G401.6 (cell line): Measurements from ENCODE around the gene CORO7.

Experiments used
- FAIRE-seq: peaks from 2 replicates; lab custom pipeline; 2012; peaks lifted over from hg19 to GRCh38; lab: Jason Lieb, UNC

The CORO7 gene

GRCh38 chr16:4320571-4321137 is 95.7 kb downstream of the CORO7 start:
- FAIRE-seq, result no peak

DNA sequence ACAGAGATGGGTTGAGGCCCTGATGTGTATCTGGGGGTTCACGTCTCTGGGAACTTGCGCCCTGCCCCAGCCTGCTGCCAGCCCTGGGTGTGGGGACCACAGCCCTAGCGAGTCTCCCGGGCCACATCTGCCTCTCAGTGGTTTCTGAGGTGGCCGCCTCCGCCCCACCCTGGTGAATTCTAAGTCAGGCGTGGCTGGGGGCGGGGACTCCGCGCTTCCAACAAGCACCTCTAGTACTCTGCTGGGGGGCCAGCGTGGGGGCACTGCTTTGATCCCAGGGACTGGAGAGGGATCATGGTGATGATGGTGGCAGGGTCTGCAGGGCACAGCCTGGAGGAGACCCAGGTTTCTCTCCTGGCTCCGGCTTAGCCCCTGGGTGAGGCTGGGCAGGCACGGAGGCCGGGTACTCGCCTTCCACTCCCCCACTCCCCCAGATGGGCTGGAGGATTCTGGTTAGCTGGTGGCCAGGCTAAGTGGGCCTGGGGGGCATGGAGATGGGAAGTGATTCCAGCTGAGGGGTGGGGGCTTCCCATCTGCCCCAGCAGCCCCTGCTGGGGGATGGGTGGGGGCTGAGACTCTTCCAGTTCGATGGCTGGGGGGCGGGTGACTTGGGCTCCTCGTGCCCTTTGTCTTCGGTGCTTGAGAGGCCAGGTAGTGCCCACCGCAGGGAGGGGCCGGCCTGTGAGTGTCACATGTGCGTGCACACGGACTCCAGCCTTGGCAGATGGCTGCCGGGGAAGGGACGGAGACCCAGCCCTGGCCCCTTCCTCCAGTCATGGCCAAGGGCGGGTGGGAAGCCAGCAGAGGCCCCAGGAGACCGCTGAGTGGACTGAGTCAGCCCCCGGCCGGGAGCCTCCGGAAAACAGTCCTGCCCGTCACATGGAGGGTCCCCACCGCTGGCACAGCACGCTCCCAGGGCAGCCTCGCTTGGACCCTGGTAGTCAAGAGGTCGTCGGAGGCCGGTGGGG is 96.7 kb downstream of the CORO7 start:
- FAIRE-seq, result no peak

GRCh38 chr16:4318967-4319366 is 97.4 kb downstream of the CORO7 start:
- FAIRE-seq, result no peak

- FAIRE-seq, result no peak
Measured at GRCh38 chr16:4318451-4318910, 97.9 kb downstream of the CORO7 start.

DNA sequence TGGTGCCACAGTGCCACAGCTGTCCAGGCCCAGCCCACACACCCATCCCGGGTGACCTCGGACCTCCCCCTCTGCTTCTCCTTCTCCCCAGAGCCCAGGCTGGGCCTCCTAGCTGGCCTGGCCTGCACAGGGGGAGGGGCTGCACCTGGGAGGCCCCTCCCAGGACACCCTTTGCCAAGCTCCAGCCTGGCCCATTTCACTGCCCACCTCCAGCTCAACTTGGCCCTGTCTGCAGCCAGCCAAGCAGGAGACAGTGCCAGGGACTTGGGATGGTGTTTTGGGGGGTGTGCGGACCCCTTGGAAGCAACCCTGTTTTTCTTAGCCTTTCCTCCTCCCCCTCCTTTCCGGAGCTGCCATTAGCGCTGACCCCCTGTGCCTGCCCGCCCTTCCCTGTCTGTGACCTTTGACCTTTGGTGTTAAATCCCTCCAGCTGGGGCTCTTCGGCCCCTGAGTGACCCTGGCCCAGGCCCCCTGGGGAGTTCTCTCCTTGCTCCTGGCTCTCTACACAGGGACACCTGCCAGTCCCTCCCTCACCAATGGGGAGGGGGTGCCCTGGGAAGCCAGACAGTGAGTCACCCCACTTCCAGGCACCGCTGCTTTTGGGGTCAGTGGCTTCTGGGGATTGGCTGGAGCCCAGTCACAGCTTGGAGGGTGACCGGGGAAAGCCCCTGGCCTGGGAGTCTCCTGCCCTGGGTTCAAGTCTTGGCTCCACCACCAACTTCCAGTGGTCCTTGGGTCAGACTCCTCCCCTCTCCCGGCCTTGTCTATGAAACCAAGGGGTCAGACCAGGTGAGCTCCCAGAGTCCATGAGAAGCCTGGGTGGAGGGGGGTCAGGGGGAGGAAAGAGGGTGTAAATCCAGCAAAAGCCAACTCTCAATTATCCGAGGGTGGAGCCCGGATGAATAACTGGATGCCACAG is 98.6 kb downstream of the CORO7 start:
- FAIRE-seq, result no peak

DNA sequence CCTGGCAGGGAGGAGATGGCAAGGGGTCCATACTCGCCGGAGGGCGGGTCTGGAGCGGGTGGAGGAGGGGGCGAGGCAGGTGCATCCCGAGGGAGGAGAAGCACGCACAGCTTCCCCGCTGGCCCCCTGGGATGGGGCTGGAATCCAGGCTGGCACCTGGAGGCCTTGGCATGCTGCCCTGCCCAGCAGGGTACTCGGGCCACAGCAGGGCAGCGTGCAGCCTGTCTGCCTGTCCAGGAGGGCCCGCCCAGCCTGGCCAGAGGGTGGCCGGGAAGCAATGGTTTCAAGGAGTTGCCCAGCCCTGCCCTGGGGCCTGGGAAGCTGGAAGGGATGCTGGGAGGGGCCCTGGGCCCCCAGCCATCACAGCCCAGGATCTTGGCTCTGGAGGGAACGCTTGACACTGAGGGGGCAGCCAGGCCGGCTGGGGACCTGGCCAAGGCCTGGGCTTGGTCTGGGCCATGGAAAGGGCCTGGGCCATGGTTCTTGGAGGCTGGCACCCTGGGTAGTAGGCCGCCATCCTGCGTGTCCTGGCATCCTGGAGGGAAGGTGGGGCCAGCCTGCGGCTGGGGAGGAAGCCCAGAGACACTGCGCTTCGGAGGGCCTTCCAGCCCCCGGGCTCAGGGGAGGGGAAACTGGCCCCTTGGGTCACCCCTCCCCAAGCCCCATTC is 99.4 kb downstream of the CORO7 start:
- no peak for FAIRE-seq

- no peak for FAIRE-seq
Measured at GRCh38 chr16:4316108-4316863, 100.1 kb downstream of the CORO7 start.

DNA sequence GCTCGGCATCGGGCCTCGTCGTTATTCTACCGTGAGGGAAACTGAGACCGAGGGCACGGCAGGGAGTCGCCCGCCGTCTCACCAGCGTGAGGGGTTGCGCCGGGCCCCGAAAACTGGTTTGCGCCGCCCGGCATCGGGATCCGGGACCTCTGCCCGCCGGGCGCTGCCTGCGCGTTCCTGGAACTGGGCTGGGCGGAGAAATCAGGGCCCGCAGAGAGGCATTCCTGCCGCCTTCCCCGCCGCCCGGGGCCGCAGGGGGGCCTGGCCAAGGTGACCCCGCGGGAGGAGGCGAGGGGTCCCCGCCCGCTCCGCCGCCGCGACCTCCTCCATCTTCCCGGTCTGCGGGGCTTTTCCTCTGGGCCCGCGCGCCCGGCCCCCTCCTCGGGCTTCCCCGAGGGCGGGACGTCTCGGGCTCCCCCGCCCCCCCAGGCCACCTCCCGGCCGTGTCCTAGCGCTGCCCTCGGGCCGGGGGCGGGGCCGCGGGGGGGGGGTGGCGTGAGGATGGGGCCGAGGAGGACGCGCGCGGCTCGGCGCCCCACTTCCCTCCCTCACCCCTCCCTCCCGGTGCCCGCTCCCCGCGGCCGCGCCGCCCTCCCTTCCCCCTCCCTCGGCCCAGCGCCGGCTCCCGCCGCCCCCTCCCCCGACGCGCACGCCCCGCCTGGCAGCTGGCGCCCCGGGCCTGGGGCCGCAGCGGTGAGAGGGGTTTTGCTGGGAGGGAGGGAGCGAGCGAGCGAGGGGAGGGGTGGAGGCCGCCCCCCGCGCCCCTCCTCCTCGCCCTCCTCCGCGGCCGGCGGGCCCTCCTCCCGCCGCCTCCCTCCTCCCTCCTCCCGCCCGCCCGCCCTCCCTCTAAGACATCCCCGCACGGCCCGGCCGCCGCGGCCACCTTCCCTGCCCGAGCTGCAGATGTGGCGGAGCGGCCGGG is 100.9 kb downstream of the CORO7 start, which contains the start of gene GLIS2:
TSS of gene GLIS2 (plus strand) at position 882 of the 922 bp plus-strand sequence. CDS start 16,214 bp downstream, outside the sequence.
- FAIRE-seq, result no peak

- no peak for FAIRE-seq
Measured at GRCh38 chr16:4314532-4315185, 101.7 kb downstream of the CORO7 start.

DNA sequence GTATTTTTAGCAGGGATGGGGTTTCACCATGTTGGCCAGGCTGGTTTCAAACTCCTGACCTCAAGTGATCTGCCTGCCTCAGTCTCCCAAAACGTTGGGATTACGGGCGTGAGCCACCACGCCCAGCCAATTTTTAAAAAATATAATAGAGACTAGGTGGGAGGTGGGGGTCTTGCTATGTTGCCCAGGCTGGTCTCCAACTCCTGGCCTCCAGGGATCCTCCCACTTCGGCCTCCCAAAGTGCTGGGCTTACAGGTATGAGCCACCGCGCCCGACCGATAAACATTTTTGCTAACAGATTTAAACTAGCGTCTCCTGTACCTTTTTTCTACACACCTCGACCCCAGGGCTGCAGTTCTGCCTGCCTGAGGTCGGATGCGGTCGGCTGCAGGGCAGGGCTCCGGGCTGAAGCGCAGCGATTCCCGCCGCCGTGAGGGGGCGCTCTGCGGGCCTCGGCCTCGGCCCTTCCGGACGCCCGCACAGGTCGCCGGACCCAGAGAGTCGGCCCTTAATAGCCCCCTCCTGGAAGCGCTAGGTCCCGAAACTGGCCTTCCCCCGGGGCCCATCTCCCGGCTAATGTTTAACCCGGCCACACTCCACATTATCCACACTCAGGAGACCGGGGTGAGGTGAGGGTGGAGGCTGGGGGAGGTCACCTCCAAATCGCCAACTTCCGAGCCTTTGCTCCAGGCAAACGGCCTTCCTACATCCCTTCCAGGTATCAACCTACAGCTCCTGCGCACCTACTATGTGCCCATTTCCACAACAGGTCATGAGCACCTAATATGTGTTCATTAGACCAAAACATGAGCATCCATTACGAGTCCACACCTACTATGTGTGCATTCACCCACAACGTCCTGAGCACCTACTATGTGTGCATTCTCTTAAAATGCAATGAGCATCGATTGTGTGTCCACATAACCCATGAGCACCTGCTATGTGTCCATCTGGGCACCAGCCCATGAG is 102.5 kb downstream of the CORO7 start:
- FAIRE-seq, result no peak

DNA sequence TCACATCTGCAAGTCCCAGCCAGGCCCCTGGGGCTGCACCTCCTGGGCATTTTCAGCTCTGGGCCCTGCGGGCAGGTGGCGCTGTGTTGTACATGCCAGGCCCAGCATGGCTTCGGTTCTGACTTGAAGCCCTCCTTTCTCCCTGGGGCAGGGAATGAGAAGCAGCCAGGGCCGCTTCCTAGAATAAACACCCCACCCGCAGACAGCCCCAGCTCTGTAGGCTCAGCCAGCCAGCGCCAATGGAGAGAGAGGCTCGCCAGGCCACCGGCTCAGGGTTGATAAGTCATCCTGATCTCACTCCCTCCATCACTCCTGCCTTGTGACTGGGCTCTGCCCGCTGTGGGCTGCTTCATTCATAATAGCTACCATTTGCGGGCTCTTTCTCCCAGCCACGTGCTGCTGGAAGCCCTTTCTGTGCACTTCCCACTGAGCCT is 106.5 kb downstream of the CORO7 start:
- no peak for FAIRE-seq

- no peak for FAIRE-seq
Measured at GRCh38 chr16:4309102-4309832, 107.1 kb downstream of the CORO7 start.

DNA sequence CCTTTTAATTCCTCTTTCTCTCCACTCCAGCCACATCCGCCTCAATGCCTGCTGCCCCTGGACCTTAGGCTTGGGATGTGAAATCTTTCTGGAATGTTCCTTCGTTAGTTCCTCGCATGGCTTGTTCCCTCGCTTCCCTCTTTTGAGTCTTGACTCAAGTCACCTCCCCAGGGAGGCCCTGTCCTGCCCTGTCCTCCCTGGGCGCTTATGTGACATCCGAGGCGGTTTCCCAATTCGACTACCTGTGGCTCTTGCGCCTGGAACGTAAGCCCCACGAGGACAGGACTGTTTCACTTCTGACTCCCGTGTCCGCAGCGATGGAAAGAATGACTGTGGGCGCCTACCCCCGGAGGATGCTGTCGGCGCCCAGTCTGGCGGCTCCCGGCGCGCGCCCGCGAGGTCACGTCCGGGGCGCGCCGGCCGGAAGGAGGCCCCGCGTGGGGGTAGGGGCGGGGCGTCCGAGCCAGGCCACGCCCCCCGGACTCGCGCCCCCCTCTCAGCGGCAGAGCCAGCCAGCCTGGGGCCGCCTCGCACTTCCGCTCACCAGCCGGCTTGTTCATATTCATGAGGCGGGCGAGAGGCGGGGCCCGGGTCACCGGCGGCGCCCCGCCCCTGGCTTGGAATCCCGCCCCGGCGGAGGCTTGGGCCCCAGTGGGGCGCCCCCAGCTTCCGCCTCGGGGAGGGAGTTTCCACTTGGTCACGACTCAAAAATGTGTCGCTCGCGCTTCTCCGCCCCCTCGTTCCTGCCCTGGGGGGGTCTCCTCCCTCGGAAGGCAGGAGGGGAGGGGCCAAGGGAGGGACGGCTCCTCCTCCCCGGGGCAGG is 109.0 kb downstream of the CORO7 start:
- FAIRE-seq, result no peak

GRCh38 chr16:4306470-4307214 is 109.8 kb downstream of the CORO7 start:
- FAIRE-seq, result no peak
